D341Med (cell line): ENCODE results near the gene ZRANB3.

Source experiments
- DNase-seq: peaks from one replicate; pipeline ENCODE4 v3.0.0; 2012; ENCODE audit warnings: low spot score

ZRANB3 gene

GRCh38 chr2:135174049-135174809, 356.8 kb downstream of the ZRANB3 start:
- DNase-seq = no peak

- DNase-seq = no peak
These were observed 360.9 kb downstream of the ZRANB3 start for GRCh38 chr2:135169900-135170753.

GRCh38 chr2:135168204-135168856, 362.7 kb downstream of the ZRANB3 start:
- no peak for DNase-seq

GRCh38 chr2:135167273-135167672, 363.7 kb downstream of the ZRANB3 start:
- DNase-seq = no peak

- DNase-seq = no peak
These were observed 366.6 kb downstream of the ZRANB3 start for GRCh38 chr2:135164431-135164830.

- no peak for DNase-seq
These were observed 367.1 kb downstream of the ZRANB3 start for GRCh38 chr2:135163901-135164300.

- DNase-seq = no peak
These were observed 367.7 kb downstream of the ZRANB3 start for GRCh38 chr2:135163306-135163705.

GRCh38 chr2:135162786-135163185, 368.2 kb downstream of the ZRANB3 start:
- no peak for DNase-seq

- no peak for DNase-seq
These were observed 368.6 kb downstream of the ZRANB3 start for GRCh38 chr2:135162377-135162776.

GRCh38 chr2:135159191-135159590, 371.8 kb downstream of the ZRANB3 start:
- DNase-seq = no peak

GRCh38 chr2:135157856-135158255, 373.2 kb downstream of the ZRANB3 start:
- no peak for DNase-seq

- DNase-seq = no peak
These were observed 376.1 kb downstream of the ZRANB3 start for GRCh38 chr2:135154962-135155361.

- DNase-seq = no peak
These were observed 378.7 kb downstream of the ZRANB3 start for GRCh38 chr2:135152361-135152760.

GRCh38 chr2:135151615-135152014, 379.4 kb downstream of the ZRANB3 start:
- DNase-seq = no peak

GRCh38 chr2:135150725-135151124, 380.3 kb downstream of the ZRANB3 start:
- DNase-seq = no peak

GRCh38 chr2:135149251-135149650, 381.8 kb downstream of the ZRANB3 start:
- no peak for DNase-seq

GRCh38 chr2:135144343-135144742, 386.7 kb downstream of the ZRANB3 start:
- no peak for DNase-seq

GRCh38 chr2:135142323-135142722, 388.7 kb downstream of the ZRANB3 start:
- DNase-seq = no peak

GRCh38 chr2:135140606-135141005, 390.4 kb downstream of the ZRANB3 start:
- DNase-seq = no peak

GRCh38 chr2:135132314-135132713, 398.7 kb downstream of the ZRANB3 start:
- no peak for DNase-seq

GRCh38 chr2:135130751-135131150, 400.3 kb downstream of the ZRANB3 start:
- DNase-seq = no peak

GRCh38 chr2:135125940-135126339, 405.1 kb downstream of the ZRANB3 start:
- no peak for DNase-seq
